HG03520 (cell line): ENCODE data around the gene SLC13A5.
"Not testable (repeated sequence)": the region's sequence is repeated elsewhere in the genome, so short reads cannot be mapped to it uniquely, and the experiment has no call there.

Source experiments
- ATAC-seq: cut with Tn5 transposase; IDR thresholded peaks from one replicate; pipeline ENCODE4 v1.9.1; 2021; ENCODE audit warnings: mild to moderate bottlenecking, moderate library complexity; ENCODE audit not compliant: unreplicated experiment

The SLC13A5 gene

GRCh38 chr17:6713130-6713917 lies at the start of gene SLC13A5:
Gene SLC13A5, minus strand, starts transcription at chr17:6713369. Its CDS starts 36 bp downstream, at chr17:6713333.
- ATAC-seq = no peak

- no peak for ATAC-seq
These were observed 48.6 kb upstream of the SLC13A5 start for GRCh38 chr17:6761779-6762178.

GRCh38 chr17:6757747-6758146 lies 44.6 kb upstream of the SLC13A5 start:
- no peak for ATAC-seq

- no peak for ATAC-seq
These were observed 43.4 kb upstream of the SLC13A5 start for GRCh38 chr17:6756425-6757031.

- no peak for ATAC-seq
These were observed 42.6 kb upstream of the SLC13A5 start, which contains the start of gene XAF1 for GRCh38 chr17:6755731-6756184. Gene XAF1, plus strand, starts transcription at chr17:6756046. Its CDS starts 33 bp downstream, at chr17:6756079.

GRCh38 chr17:6755281-6755680 lies 42.1 kb upstream of the SLC13A5 start:
- no peak for ATAC-seq

GRCh38 chr17:6753546-6753945 lies 40.4 kb upstream of the SLC13A5 start:
- no peak for ATAC-seq

- no peak for ATAC-seq
These were observed 39.9 kb upstream of the SLC13A5 start for GRCh38 chr17:6753006-6753445.

- ATAC-seq = no peak
These were observed 39.1 kb upstream of the SLC13A5 start for GRCh38 chr17:6752068-6752909.

- no peak for ATAC-seq
These were observed 36.4 kb upstream of the SLC13A5 start for GRCh38 chr17:6749519-6749918.

- ATAC-seq = no peak
These were observed 35.4 kb upstream of the SLC13A5 start for GRCh38 chr17:6748617-6749016.

- not testable (repeated sequence) for ATAC-seq
These were observed 33.5 kb upstream of the SLC13A5 start for GRCh38 chr17:6746665-6747064.

- ATAC-seq = no peak
These were observed 16.4 kb upstream of the SLC13A5 start for GRCh38 chr17:6729531-6729930.

GRCh38 chr17:6724009-6724408 lies 10.8 kb upstream of the SLC13A5 start:
- ATAC-seq = no peak

GRCh38 chr17:6721744-6722143 lies 8.6 kb upstream of the SLC13A5 start:
- ATAC-seq = no peak

- no peak for ATAC-seq
These were observed 3.6 kb upstream of the SLC13A5 start for GRCh38 chr17:6716736-6717135.

- no peak for ATAC-seq
These were observed 1.2 kb upstream of the SLC13A5 start for GRCh38 chr17:6714315-6714874.

GRCh38 chr17:6713918-6714271 lies 726 bp upstream of the SLC13A5 start:
- ATAC-seq = no peak

- ATAC-seq = no peak
These were observed 377 bp downstream of the SLC13A5 start for GRCh38 chr17:6712854-6713129.

GRCh38 chr17:6712058-6712853 lies 913 bp downstream of the SLC13A5 start:
- ATAC-seq = no peak

- no peak for ATAC-seq
These were observed 1.5 kb downstream of the SLC13A5 start for GRCh38 chr17:6711681-6712057.
